Measurements from ENCODE around the gene SLC45A1.

DNA sequence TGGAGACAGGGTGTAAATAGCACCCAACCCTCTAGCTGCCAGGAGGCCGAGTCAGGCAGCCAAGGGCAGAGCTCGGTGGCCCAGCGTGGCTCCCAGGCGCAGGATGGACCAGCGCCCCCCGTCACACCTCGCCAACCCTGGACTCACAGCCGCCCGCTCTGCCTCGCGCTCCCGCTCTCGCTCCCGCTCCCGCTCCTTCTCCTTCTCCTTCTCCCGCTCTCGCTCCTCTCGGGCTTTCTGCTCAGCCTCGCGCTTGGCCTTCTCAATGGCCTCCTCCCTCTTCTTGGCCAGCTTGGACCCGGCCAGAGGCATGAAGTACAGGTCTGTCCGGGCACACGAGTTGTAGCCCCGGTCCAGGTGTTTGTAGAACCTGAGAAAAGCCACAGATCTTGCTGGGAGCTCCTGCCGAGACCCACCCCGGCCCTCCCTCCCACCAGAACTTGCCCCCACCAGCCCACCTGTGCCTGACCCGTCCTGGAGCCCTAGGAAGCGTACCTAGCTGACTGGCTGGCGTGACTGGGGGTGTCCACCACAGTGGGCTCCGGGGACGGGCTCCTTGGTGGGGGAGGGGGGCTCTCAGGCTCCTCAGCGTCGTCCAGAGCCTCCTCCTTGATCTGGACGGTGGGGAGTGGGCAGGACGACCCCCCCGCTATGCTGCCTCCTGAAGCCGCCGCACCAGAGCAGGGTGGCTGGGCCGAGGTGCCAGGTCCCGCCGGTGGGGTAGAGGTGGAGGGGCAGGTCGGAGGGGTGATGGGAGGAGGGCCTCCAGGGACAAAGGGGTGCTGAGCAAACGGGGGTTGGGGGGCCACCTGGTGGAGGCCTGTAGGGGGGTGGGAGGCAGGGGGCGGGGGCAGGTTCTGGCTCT lies 41.9 kb downstream of the SLC45A1 start:
- TF ChIP-seq, protein P1, sequence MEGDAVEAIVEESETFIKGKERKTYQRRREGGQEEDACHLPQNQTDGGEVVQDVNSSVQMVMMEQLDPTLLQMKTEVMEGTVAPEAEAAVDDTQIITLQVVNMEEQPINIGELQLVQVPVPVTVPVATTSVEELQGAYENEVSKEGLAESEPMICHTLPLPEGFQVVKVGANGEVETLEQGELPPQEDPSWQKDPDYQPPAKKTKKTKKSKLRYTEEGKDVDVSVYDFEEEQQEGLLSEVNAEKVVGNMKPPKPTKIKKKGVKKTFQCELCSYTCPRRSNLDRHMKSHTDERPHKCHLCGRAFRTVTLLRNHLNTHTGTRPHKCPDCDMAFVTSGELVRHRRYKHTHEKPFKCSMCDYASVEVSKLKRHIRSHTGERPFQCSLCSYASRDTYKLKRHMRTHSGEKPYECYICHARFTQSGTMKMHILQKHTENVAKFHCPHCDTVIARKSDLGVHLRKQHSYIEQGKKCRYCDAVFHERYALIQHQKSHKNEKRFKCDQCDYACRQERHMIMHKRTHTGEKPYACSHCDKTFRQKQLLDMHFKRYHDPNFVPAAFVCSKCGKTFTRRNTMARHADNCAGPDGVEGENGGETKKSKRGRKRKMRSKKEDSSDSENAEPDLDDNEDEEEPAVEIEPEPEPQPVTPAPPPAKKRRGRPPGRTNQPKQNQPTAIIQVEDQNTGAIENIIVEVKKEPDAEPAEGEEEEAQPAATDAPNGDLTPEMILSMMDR (IDR thresholded peaks at IDR 0.05): no peak
- no peak for TF ChIP-seq POLR2A (IDR thresholded peaks at IDR 0.05)
